ENCODE results near the gene HIVEP2.

Gene HIVEP2

GRCh38 chr6:142953373-142954273 is 8.6 kb upstream of the HIVEP2 start:
- no peak for TF ChIP-seq CTCF (IDR thresholded peaks at IDR 0.05; ENCODE audit: low read depth, low read length, missing control alignments)
- no peak overlapping the region for H3K4me3 ChIP-seq (replicated peaks; ENCODE audit: low read depth, low read length)
- DNase-seq (ENCODE audit: extremely low read depth, low read depth): no peak

GRCh38 chr6:142952614-142953013 is 7.6 kb upstream of the HIVEP2 start:
- no peak for DNase-seq (ENCODE audit: extremely low read depth, low read depth)
- no peak for TF ChIP-seq CTCF (IDR thresholded peaks at IDR 0.05; ENCODE audit: low read depth, low read length, missing control alignments)
- H3K4me3 ChIP-seq (replicated peaks; ENCODE audit: low read depth, low read length): no peak overlapping the region

- no peak overlapping the region for H3K4me3 ChIP-seq (replicated peaks; ENCODE audit: low read depth, low read length)
- no peak for DNase-seq (ENCODE audit: extremely low read depth, low read depth)
- no peak for TF ChIP-seq CTCF (IDR thresholded peaks at IDR 0.05; ENCODE audit: low read depth, low read length, missing control alignments)
These were observed 5.3 kb upstream of the HIVEP2 start for GRCh38 chr6:142950291-142950690.

- no peak for TF ChIP-seq CTCF (IDR thresholded peaks at IDR 0.05; ENCODE audit: low read depth, low read length, missing control alignments)
- H3K4me3 ChIP-seq (replicated peaks; ENCODE audit: low read depth, low read length): peak overlapping the region; percentile 81
- DNase-seq (ENCODE audit: extremely low read depth, low read depth): no peak
These were observed 2.9 kb upstream of the HIVEP2 start for GRCh38 chr6:142947714-142948480.

GRCh38 chr6:142946924-142947713 is 2.1 kb upstream of the HIVEP2 start:
- TF ChIP-seq CTCF (IDR thresholded peaks at IDR 0.05; ENCODE audit: low read depth, low read length, missing control alignments): no peak
- H3K4me3 ChIP-seq (replicated peaks; ENCODE audit: low read depth, low read length): peak overlapping the region; percentile 81
- DNase-seq (ENCODE audit: extremely low read depth, low read depth): no peak

- DNase-seq (ENCODE audit: extremely low read depth, low read depth): peak; percentile 89
- H3K4me3 ChIP-seq (replicated peaks; ENCODE audit: low read depth, low read length): peak overlapping the region; percentile 81
- no peak for TF ChIP-seq CTCF (IDR thresholded peaks at IDR 0.05; ENCODE audit: low read depth, low read length, missing control alignments)
These were observed 1.4 kb upstream of the HIVEP2 start for GRCh38 chr6:142946181-142946923.

Measured in HFF-Myc (cell line).